Measurements from ENCODE around the gene CACNB2.

The CACNB2 gene

DNA sequence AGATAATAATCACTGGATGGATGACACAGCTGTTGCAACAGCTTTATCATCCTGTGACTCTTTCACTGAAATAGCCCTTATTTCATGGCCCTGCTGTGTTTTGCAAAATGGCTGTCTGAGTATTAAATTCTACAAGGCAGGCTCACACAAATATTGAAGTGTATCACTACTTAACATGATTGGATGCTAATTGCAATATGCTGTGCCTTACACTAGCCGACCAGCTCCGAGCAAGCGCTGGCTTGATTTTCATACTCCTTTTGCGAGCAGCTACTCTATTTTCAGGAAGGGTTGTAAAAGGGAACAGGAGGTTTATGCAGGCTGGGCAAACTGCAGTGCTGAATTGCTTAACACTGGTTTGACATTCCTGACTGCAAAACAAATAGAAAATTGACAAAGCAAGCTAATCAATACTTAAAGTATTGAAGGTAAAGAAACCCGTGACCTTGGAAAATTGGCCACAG, 121.6 kb downstream of the CACNB2 start:
- Histone ChIP-seq H3K36me3 (ENCODE audit: insufficient read depth, low read length) (no peaks in the 10 kb centered on the region), H3K4me3 (ENCODE audit: low read length) (no peak overlapping the region), H3K9ac (ENCODE audit: low read depth, low read length) (no peak overlapping the region), H3K27me3 (ENCODE audit: insufficient read depth, low read length) (no peaks in the 10 kb centered on the region), H3K27ac (ENCODE audit: low read depth, low read length) (no peak overlapping the region), H3K9me3 (ENCODE audit: insufficient read depth, low read depth, low read length) (no peaks in the 10 kb centered on the region), H3K4me1 (ENCODE audit: insufficient read depth, low read length) (peaks cover 10% of the 10 kb centered on the region)
- 94% methylated on average over 5 of the region's 5 CpGs for WGBS

- H3K4me1 ChIP-seq (ENCODE audit: insufficient read depth, low read length): peaks cover 10% of the 10 kb centered on the region
- 95% methylated on average over 3 of the region's 5 CpGs for WGBS
Measured at GRCh38 chr10:18264466-18265050, 124.3 kb downstream of the CACNB2 start.

GRCh38 chr10:18268005-18268404, 127.8 kb downstream of the CACNB2 start:
- no peaks in the 10 kb centered on the region for H3K36me3 ChIP-seq (ENCODE audit: insufficient read depth, low read length)
- no peak overlapping the region for H3K4me3 ChIP-seq (ENCODE audit: low read length)
- H3K9ac ChIP-seq (ENCODE audit: low read depth, low read length): no peak overlapping the region
- peaks cover 4% of the 10 kb centered on the region; the same call in 1 of the 2 replicates for H3K4me1 ChIP-seq (ENCODE audit: insufficient read depth, low read length)
- H3K27me3 ChIP-seq (ENCODE audit: insufficient read depth, low read length): no peaks in the 10 kb centered on the region
- H3K9me3 ChIP-seq (ENCODE audit: insufficient read depth, low read depth, low read length): no peaks in the 10 kb centered on the region
- no peak overlapping the region for H3K27ac ChIP-seq (ENCODE audit: low read depth, low read length)
- 96% methylated on average over 2 of the region's 3 CpGs for WGBS

More at GRCh38 chr10:18264466-18265050, 124.3 kb downstream of the CACNB2 start:
- Histone ChIP-seq H3K36me3 (ENCODE audit: insufficient read depth, low read length) (no peaks in the 10 kb centered on the region), H3K4me3 (ENCODE audit: low read length) (no peak overlapping the region), H3K27me3 (ENCODE audit: insufficient read depth, low read length) (no peaks in the 10 kb centered on the region), H3K9ac (ENCODE audit: low read depth, low read length) (no peak overlapping the region), H3K27ac (ENCODE audit: low read depth, low read length) (no peak overlapping the region), H3K9me3 (ENCODE audit: insufficient read depth, low read depth, low read length) (no peaks in the 10 kb centered on the region)

DNA sequence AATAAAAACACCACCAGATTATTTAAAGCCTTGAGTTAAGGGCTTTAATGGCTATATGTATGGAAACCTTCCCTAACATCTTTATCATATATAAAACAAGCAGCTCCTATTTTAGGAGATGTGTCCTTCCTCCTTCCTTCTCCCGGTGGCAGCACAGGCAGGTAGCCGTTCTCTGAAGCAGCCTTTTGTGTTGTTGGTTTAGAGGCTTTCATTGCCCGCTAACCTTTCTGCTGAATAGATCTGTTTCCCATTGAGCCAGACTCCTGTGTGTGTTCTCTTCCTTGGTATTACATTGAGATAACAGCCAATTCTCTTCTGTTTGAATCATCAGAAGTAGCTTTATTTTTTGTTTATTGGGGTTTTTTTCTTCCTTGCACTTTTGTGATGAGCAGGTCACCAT, 131.3 kb downstream of the CACNB2 start:
- Histone ChIP-seq H3K27ac (ENCODE audit: low read depth, low read length) (no peak overlapping the region), H3K9ac (ENCODE audit: low read depth, low read length) (no peak overlapping the region), H3K36me3 (ENCODE audit: insufficient read depth, low read length) (no peaks in the 10 kb centered on the region), H3K4me1 (ENCODE audit: insufficient read depth, low read length) (peaks cover 8% of the 10 kb centered on the region; the same call in 1 of the 2 replicates), H3K27me3 (ENCODE audit: insufficient read depth, low read length) (no peaks in the 10 kb centered on the region), H3K9me3 (ENCODE audit: insufficient read depth, low read depth, low read length) (no peaks in the 10 kb centered on the region), H3K4me3 (ENCODE audit: low read length) (no peak overlapping the region)
- WGBS: 82% methylated on average over 2 of the region's 3 CpGs

DNA sequence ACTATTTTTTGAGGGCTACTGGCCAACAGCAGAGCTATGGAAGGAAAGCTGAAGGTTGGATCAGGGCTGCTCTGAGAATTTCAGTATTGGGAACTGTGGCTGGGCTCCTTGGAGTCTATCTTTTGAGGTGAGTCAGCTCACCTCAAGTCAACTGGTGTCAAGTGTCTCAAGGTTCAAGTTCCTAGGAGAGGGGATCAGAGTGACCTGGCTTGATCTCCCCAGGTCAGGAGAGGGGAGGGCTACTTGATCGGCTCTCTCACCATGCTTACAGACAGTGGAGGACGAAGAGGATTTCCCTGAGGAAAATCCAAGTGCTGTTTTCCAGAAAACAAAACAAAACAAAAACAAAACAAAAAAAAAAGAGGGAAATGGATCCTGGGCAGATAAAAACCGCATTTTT, 132.8 kb downstream of the CACNB2 start:
- no peaks in the 10 kb centered on the region for H3K36me3 ChIP-seq (ENCODE audit: insufficient read depth, low read length)
- no peak overlapping the region for H3K4me3 ChIP-seq (ENCODE audit: low read length)
- no peak overlapping the region for H3K9ac ChIP-seq (ENCODE audit: low read depth, low read length)
- 77% methylated on average over 2 of the region's 3 CpGs for WGBS
- peaks cover 8% of the 10 kb centered on the region; the same call in 1 of the 2 replicates for H3K4me1 ChIP-seq (ENCODE audit: insufficient read depth, low read length)
- no peak overlapping the region for H3K27ac ChIP-seq (ENCODE audit: low read depth, low read length)
- H3K27me3 ChIP-seq (ENCODE audit: insufficient read depth, low read length): no peaks in the 10 kb centered on the region
- H3K9me3 ChIP-seq (ENCODE audit: insufficient read depth, low read depth, low read length): no peaks in the 10 kb centered on the region

DNA sequence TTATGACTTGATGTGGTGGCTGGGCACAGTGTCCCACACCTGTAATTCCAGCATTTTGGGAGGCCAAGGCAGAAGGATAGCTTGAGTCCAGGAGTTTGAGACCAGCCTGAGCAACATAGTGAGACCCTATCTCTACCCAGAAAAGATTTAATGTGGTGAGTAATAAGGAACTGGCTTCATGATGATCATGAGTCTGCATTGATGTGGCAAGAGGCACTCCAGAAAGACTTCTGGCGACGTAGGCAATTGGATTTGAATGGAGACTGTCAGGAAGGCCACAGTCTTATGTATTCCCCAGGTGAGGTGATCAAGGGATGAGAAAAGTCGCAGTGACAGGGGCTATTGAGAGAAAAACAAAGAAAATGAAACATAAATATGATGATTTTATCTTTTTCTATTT, 138.0 kb downstream of the CACNB2 start:
- H3K27me3 ChIP-seq (ENCODE audit: insufficient read depth, low read length): no peaks in the 10 kb centered on the region
- no peak overlapping the region for H3K4me3 ChIP-seq (ENCODE audit: low read length)
- WGBS: 97% methylated on average over 3 of the region's 3 CpGs
- peaks cover 3% of the 10 kb centered on the region for H3K4me1 ChIP-seq (ENCODE audit: insufficient read depth, low read length)
- no peak overlapping the region for H3K9ac ChIP-seq (ENCODE audit: low read depth, low read length)
- H3K9me3 ChIP-seq (ENCODE audit: insufficient read depth, low read depth, low read length): no peaks in the 10 kb centered on the region
- H3K36me3 ChIP-seq (ENCODE audit: insufficient read depth, low read length): no peaks in the 10 kb centered on the region
- H3K27ac ChIP-seq (ENCODE audit: low read depth, low read length): no peak overlapping the region

- 93% methylated on average over 4 of the region's 4 CpGs for WGBS
- no peak overlapping the region for H3K27ac ChIP-seq (ENCODE audit: low read depth, low read length)
- no peaks in the 10 kb centered on the region; the same call in 1 of the 2 replicates for H3K4me1 ChIP-seq (ENCODE audit: insufficient read depth, low read length)
- H3K36me3 ChIP-seq (ENCODE audit: insufficient read depth, low read length): no peaks in the 10 kb centered on the region
- no peaks in the 10 kb centered on the region for H3K9me3 ChIP-seq (ENCODE audit: insufficient read depth, low read depth, low read length)
- H3K27me3 ChIP-seq (ENCODE audit: insufficient read depth, low read length): no peaks in the 10 kb centered on the region
- no peak overlapping the region for H3K9ac ChIP-seq (ENCODE audit: low read depth, low read length)
- no peak overlapping the region for H3K4me3 ChIP-seq (ENCODE audit: low read length)
Measured at GRCh38 chr10:18279173-18279572, 138.9 kb downstream of the CACNB2 start.

DNA sequence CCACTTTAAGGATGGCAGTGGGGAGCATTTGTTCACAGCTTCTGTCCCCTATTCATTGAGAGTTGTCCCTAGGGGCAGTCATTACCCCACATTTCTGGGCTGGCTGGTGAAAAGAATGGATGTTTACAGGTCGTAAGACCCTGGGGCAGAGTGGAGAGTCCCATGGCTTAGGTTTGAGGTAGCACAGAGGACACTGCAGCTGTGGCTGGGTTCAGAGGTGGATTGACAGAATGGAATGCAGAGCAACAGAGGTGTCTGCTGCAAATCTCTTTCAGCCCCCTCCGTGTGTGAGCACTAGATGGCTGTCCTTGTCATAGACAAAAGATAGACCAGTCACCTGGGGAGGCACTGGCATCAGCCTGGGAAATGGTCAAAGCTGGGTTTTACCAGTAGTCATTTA, 141.9 kb downstream of the CACNB2 start:
- H3K27ac ChIP-seq (ENCODE audit: low read depth, low read length): no peak overlapping the region

GRCh38 chr10:18290651-18291313, 150.6 kb downstream of the CACNB2 start:
- no peak overlapping the region for H3K27ac ChIP-seq (ENCODE audit: low read depth, low read length)
- no peak overlapping the region for H3K4me3 ChIP-seq (ENCODE audit: low read length)
- no peaks in the 10 kb centered on the region for H3K9me3 ChIP-seq (ENCODE audit: insufficient read depth, low read depth, low read length)
- 97% methylated on average over 13 of the region's 16 CpGs for WGBS
- no peaks in the 10 kb centered on the region for H3K36me3 ChIP-seq (ENCODE audit: insufficient read depth, low read length)
- peaks cover 3% of the 10 kb centered on the region; the same call in 1 of the 2 replicates for H3K4me1 ChIP-seq (ENCODE audit: insufficient read depth, low read length)
- no peak overlapping the region for H3K9ac ChIP-seq (ENCODE audit: low read depth, low read length)
- no peaks in the 10 kb centered on the region for H3K27me3 ChIP-seq (ENCODE audit: insufficient read depth, low read length)

More for the DNA sequence above, 141.9 kb downstream of the CACNB2 start:
- H3K4me3 ChIP-seq (ENCODE audit: low read length): no peak overlapping the region
- H3K4me1 ChIP-seq (ENCODE audit: insufficient read depth, low read length): no peaks in the 10 kb centered on the region; the same call in 1 of the 2 replicates
- H3K36me3 ChIP-seq (ENCODE audit: insufficient read depth, low read length): no peaks in the 10 kb centered on the region
- no peak overlapping the region for H3K9ac ChIP-seq (ENCODE audit: low read depth, low read length)
- WGBS: 60% methylated on average over 2 of the region's 2 CpGs
- H3K27me3 ChIP-seq (ENCODE audit: insufficient read depth, low read length): no peaks in the 10 kb centered on the region
- no peaks in the 10 kb centered on the region for H3K9me3 ChIP-seq (ENCODE audit: insufficient read depth, low read depth, low read length)

DNA sequence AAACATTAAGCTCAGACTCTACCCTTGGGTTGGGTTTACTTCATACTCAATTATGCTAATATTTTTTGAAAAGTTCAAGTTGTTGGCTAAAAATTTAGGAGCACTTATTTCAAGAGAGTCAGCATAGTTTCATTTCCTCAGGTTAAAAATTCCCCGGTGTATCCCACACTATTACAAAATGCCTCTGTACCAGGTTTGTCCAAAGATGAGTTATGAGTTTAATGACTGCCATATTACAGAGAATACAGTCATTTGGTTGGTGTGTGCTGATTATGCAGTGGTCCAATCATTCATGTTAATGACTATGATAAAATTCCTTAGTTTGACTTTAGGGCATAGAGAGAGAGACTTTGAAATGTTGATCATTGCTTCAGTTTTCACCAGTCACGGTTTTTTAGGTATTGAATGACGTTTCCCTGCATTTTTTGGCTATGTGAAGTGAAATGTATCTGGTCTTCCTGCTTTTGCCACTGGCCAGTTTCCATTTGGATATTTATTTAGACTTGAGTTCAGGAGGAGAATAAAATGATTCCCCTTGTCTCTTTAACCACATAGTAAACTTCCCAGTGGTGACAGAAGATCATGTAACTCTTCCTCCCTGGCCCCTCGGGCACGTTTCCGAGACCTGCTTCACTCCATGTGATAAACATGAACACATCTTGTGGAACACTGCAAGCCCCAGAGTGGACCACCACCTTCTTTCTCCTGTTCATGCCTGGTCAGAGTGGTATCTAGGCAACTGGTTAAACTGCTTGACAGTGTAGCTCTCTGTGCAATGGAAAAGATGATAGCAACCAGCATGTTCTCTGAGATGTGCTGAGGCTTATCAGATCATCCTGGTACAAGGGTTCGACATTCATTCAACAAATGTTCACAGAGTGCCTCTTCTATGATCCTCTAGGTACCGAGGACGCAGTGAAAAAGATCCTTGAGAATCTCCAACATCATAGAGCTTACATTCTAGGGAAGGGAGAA, 153.6 kb downstream of the CACNB2 start:
- no peaks in the 10 kb centered on the region for H3K36me3 ChIP-seq (ENCODE audit: insufficient read depth, low read length)
- no peak overlapping the region for H3K27ac ChIP-seq (ENCODE audit: low read depth, low read length)
- H3K9me3 ChIP-seq (ENCODE audit: insufficient read depth, low read depth, low read length): no peaks in the 10 kb centered on the region
- no peaks in the 10 kb centered on the region for H3K27me3 ChIP-seq (ENCODE audit: insufficient read depth, low read length)
- no peak overlapping the region for H3K9ac ChIP-seq (ENCODE audit: low read depth, low read length)
- 87% methylated on average over 8 of the region's 9 CpGs for WGBS
- H3K4me1 ChIP-seq (ENCODE audit: insufficient read depth, low read length): peaks cover 3% of the 10 kb centered on the region; the same call in 1 of the 2 replicates
- no peak overlapping the region for H3K4me3 ChIP-seq (ENCODE audit: low read length)

- Histone ChIP-seq H3K9ac (ENCODE audit: low read depth, low read length) (no peak overlapping the region), H3K27me3 (ENCODE audit: insufficient read depth, low read length) (no peaks in the 10 kb centered on the region), H3K4me1 (ENCODE audit: insufficient read depth, low read length) (peaks cover 3% of the 10 kb centered on the region; the same call in 1 of the 2 replicates), H3K9me3 (ENCODE audit: insufficient read depth, low read depth, low read length) (no peaks in the 10 kb centered on the region), H3K4me3 (ENCODE audit: low read length) (no peak overlapping the region), H3K27ac (ENCODE audit: low read depth, low read length) (no peak overlapping the region), H3K36me3 (ENCODE audit: insufficient read depth, low read length) (no peaks in the 10 kb centered on the region)
- 85% methylated on average over 4 of the region's 4 CpGs for WGBS
Measured at GRCh38 chr10:18294633-18295032, 154.4 kb downstream of the CACNB2 start.
